HG02981 (cell line): ENCODE measurements around the gene FGGY.
"Not testable (repeated sequence)": the region's sequence is repeated elsewhere in the genome, so short reads cannot be mapped to it uniquely, and the experiment has no call there.

Source experiments
- ATAC-seq: cut with Tn5 transposase; IDR thresholded peaks from one replicate; pipeline ENCODE4 v1.9.1; 2021; ENCODE audit warnings: mild to moderate bottlenecking, moderate library complexity; ENCODE audit not compliant: unreplicated experiment

FGGY gene

DNA sequence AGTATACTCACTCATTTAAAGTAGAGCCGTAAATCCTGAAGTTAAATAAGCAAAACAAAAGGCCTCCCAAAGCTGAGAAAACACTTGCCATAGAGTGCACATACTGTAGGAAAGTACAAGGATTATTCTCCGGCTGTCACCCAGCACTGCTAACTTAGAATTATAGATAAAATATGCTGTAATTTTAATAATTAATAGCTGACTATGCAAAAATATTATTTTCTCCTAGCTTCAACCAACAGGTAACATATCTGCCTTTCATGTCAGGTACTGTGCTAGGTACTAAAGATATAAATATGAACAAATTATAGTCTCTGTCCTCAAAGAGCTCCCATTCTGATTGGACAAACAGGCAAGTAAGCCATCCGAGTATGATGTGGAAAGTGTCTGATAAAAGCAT is 233.2 kb downstream of the FGGY start:
- no peak for ATAC-seq

DNA sequence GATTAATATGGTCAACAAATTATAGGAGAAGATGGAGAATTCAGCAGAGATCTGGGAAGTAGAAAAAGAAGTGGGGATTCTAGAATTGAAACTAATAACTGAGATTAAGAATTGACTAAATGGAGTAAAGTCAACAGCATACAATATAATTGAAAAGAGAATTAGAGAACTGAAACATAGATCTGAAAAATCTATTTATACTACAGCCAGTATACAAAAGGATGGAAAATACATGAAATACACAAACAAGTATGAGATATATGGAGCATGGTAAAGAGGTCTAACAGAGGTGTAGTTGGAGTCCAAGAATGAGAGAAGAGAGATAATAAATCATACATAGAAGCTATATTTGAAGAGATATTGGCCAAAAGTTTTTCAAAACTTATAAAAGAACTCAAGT is 235.2 kb downstream of the FGGY start:
- ATAC-seq, result no peak

DNA sequence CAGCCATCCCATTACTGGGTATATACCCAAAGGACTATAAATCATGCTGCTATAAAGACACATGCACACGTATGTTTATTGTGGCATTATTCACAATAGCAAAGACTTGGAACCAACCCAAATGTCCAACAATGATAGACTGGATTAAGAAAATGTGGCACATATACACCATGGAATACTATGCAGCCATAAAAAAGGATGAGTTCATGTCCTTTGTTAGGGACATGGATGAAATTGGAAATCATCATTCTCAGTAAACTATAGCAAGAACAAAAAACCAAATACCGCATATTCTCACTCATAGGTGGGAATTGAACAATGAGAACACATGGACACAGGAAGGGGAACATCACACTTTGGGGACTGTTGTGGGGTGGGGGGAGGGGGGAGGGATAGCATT is 241.6 kb downstream of the FGGY start:
- not testable (repeated sequence) for ATAC-seq

DNA sequence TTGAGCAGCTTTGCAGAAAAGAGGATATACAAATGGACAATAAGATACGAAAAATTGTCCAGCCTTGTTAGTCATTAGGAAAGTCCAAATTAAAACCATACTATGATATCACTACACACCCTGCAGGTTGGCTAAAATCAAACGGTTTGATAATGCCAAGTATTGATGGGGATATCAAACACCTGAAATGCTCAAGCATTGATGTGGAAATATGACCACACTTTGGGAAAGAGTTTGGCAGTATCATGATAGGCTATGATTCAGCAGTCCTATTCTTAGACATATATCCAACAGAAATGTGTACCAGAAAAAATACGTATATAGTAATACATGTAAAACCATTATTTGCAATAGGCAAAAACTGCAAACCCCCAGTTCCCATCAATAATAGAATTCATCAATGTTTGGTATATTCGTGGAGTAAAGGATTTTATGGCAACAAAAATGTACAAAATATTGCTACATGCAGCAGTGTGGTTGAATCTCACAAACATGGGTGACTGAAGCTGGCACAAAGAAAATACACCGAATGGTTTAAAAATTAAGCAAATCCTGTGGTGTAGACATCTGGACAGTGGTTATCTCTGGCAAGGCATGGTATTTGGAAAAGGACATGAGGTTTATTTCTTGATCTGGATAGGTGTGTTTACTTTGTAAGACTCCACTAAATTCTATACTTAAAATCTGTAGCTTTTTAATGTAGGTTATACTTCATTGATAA is 243.2 kb downstream of the FGGY start:
- no peak for ATAC-seq

DNA sequence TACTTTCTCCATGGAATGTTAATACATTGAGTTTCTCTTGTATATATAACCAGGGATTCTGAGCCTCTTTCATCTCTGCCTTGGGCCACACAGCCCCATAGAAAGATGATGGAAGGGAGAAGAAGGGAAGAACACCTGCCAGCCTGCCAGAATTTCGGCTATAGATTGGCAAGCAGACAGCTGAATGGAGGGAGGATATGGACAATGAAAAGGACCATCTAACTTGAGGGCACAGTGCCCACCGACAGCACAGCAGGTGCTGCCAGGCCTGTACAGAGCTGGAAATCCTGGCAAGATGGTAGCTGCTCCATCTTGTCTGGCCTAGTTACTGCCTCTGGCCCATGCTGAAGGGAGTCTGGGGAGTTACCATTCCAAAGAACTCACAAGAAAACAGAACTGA is 244.3 kb downstream of the FGGY start:
- ATAC-seq, result no peak

DNA sequence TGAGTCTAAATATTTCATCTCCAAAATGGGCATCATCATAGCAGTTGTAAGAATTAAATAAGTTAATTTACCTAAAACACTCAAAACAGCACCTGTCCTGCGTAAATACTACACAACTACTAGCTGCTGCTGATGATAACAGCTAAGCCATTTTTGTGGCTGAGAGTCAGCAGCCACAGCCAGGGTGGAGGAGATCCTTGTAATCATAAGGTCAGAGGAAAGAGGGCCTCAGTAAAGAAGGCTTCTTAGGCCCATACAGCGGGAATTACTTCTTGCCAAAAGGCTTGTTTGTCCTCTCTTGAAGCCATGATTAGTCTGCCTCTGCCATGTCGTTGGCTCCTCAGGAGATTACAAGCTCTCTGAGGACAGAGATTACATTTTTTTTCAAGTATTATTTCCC is 245.0 kb downstream of the FGGY start:
- ATAC-seq, result no peak

DNA sequence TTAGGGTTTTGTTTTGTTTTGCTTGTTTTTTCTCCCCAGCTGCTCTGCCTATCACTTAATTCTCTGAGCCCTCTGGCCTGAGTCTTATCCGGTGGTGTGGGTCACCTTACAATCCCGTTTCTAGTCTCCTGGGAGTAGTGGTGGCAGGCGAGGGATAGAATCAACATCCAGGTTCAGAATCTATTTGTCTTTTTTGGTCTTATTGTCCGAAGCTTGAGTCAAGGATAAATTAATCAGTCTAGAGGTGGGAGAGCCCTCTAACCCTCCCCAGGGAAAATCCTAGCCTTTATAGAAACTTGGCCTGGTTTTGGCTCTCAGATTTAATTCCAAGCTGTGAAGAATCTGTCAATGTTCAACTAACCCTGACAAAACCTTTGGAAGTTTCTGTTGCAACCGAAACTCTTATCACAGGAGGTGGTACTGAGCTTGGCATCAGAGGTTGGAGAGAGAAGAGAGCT is 246.3 kb downstream of the FGGY start:
- no peak for ATAC-seq

DNA sequence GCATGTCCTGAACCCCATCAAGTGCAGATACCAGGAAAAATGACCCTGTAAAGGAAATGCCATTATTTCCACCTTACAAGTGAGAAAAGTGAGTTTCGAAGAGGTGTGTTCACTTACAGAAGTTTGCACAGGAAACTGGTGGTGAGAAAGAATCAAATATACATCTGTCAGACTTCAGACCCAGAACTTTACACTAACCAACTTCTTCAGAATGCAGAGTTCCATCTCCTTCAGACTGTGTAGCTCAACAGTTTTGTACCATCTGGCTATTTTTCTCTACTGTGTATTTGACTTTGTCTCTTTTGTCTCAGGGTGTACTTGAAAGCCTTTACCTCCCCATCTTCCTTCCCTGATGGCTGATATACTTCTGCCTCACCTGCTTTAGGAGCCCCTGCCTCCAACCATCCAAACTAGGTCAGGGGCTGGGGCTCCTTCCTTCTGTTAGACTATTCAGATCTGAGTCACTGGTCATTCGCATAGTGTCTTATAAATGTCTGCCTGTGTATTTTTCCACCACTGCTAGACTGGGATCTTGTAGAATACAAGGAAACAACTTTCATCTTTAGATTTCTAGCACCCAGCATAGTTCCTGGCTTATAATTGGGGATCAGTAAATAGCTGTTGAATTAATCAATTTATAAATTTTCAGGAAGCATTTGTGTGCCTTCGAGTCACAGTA is 247.9 kb downstream of the FGGY start:
- no peak for ATAC-seq

DNA sequence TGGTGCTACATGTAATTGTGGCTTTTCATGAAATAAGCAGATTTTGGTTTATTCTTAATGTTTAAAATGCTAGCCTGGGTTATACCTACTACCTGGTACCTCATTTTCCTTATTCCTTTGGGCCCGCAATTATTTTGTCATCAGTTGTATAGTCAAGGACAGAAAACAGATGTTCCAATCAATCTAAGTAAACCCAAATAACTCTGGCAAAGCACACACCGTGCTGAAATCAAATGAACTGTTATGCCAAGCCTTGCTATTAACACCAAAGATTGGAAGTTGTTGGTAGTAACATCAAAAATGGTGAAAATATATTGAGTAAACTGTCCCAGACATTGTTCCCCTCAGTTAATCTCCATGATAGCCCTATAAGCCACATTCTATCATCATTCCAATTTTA is 248.9 kb downstream of the FGGY start:
- ATAC-seq, result no peak

DNA sequence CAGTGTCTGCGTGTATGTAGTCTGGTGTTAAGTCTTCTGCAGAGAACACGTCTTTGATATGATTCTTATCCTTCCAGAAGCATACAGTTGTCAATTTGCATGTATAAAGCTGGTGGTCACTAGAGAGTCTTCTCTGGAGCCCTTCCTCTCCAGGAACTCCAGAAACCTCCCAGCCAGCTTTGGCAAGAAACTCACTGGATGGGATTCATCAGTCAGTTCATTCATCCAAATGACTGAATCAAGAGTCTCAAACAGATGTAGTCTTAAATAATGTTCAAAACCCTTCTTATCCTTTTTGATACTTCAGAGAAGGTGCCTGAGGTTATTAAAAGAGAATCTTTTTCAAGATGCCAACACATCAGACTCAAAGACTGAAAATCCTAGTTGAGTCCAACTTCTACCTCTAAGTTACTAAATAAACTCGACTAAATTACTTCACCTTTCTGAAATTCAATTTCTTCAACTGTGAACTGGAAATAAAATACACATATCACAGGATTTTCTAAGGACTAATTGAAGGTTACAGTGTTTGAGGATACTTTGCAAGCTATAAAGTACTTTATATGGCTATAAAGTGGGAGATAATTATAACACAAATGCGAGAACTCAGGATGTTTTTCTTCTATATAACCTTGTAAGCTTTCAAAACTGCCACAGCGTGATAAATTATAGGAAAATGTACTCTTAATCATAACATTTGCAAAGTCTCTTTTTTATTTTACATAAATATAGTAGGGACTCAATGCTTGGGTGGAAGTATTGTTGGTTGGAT is 252.4 kb downstream of the FGGY start:
- ATAC-seq, result no peak

DNA sequence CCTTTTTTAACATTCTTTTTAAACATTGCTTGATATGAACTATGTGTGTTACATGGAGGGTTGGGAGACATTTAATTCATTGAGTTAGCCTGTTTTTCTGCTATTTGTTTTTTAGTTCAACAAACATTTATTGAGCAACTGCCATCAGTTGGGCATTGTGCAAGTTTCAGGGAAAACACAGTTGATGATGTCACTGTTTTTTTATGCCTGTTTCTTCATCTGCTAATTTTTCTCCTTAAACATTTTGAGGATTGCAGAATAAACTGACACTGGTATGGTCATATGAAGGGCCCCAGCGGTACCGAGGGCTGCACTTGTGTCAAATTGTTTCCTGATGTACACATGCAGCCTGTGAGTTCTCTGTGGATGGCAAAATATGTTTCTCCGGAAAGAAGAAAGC is 253.0 kb downstream of the FGGY start:
- ATAC-seq, result no peak

DNA sequence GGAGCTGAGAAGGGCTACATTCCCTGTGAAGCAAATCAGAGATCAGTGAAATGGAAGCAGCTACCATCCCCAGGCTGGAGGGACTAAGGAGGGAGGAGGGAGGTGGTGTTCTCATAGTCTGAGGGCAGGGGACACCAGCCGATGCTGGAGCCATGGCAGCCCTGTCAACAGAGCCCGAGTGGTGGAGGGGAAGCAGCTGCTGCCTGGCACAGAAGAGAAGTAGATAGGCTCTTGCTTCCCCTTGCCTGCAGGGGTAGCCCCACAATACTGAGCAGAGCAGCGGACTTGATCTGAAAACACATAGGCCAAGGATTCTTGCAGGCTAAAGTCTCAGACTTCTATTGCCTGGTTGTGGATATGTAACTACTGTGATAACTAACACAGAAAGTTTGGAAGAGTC is 255.1 kb downstream of the FGGY start:
- no peak for ATAC-seq

DNA sequence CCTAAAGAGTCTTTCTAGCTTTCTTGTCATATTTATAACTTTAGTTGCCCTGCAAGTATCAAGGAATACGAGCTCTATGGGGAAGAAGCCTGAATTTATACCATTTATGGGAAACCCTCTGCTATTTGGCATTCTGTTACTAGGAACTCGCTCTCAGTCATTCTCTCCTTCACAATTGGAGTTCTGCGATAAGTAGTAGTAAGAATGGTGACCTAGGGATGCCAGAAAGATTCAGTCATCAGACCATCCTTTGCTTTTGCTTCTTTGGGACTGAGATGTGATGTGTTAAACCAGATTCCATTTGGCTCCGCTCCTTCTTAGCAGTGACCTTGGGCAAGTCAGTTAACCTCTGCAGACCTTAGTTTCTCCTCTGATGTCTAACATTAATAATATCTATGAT is 256.5 kb downstream of the FGGY start:
- no peak for ATAC-seq

DNA sequence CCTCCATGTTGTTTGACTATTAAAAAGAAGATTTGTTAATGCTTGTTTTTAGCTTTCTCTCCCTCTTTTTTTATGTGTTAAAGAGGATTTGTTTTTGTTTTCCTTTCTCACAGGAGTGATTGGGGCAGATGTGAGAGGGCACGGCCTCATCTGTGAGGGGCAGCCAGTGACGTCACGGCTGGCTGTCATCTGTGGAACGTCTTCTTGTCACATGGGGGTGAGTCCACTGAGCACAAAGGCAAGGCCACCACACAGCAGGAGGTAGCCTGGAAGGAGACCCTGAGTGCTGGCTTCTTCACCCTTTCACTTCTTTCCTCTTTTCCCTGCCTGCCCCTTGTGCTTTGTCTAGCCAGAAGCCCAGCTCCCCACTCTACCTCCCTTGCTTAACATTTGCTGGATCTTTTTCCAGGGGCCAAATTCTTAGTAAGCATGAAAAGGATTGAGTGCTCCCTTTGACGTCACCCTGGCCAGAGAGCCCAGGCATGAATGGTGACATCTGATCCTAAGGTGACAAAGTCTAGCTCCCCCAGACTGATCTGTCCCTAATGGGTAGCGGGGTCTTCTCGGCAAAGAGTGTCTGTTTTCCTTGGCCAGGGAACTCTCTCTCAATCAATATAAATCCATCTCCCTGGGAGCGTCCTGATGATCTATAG is 257.2 kb downstream of the FGGY start:
- no peak for ATAC-seq

DNA sequence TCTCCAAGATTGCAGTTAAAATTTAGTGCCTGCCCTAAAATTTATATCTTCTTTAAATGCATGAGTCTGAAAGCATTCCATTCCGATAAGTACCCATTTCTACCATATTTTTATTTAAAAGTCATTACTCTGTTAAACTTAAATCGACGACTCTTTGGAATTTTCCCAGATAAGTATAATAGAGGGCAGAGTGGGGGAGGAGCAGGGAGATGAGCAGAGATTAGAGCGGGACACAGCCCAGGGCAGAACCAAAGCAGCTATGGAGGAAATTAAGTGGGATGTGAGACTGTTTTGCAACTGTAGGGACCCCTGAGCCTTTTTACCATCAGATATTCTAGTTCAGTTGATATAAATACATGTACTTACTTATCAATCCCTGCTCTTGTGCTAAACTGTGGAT is 257.9 kb downstream of the FGGY start:
- ATAC-seq, result no peak

DNA sequence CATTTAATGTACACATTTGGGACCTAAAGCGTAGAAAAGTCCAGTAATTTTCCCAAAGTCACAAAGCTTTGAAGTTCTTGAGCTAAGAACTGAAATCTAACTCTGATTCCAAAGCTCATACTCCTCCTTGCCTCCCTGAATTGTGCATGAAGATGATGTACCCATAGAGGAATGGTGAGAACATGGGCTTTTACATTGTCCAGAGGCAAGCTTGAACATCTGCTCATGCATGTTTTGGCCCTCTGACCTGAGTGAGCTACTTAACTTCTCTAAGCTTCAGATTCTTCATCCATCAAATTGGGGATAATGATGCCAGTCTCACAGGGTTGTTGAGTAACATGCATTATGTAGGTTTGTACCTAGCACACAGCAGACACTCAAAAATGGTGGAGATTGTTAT is 259.5 kb downstream of the FGGY start:
- no peak for ATAC-seq

DNA sequence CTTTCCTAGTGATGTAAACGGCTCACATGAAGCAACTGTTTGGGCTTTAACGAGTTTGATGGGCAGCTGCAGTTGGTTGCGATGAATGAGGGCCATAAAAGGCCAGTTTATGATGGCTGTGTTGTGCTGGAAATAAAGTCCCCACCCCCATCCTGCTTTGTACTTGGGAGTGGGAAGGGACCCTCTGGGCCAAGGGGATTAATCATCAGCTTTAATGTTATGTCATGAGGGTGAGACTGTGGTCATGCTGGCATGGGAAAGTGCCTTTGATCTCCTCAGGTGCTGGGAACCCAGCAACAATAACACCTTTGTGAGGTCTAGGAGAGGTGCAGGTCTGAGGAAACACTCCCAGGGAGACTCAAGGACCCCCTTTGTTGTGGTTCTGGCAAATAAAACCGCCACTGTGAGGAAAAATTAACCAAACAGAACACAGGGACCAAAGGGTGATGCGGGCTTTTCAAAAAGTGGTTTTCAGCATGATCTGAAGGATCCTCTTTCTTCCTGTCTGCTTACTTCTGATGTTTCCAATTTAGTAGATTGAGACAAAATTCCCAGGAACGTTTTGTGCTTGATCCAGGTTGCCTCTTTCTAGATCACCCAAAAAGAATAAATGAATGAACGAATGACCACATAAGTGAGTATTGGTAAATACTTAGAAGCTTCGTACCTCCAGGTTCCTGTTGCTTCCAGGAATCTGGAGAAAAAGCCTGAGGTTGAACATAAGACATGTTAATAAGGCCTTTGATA is 260.1 kb downstream of the FGGY start:
- no peak for ATAC-seq

DNA sequence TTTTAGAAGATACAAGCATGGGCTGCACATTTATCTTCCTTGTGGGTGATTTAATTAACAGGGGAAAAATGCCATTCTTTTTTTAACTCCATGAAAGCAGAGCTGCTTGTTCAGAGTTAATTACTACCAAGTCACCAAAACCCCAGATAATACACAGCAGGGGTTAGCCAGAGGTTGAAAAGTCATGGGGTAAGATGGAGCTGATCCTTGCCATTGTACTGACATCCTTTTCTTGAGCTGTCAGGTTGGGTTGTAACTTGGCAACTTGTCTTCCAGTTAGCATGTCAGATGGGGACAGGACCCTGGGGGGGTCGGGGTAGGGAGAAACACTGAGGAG is 260.6 kb downstream of the FGGY start:
- ATAC-seq, result no peak

DNA sequence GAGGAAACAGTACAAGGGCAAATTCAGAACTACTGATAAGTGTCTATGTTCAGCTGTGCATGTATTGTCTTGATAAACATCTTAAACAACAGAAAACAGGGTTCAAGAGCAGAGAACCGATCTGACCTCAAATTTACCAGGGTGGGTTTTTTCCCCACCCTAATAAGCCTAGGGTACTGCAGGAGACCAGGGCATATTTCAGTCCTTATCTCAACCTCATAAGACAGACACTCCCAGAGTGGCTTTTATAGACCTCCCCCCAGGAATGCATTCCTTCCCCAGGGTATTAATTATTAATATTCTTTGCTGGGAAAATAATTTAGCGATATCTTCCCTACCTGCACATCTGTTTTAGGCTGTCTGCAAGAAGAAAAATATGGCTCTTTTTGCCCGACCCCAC is 261.7 kb downstream of the FGGY start:
- ATAC-seq, result not testable (repeated sequence)

DNA sequence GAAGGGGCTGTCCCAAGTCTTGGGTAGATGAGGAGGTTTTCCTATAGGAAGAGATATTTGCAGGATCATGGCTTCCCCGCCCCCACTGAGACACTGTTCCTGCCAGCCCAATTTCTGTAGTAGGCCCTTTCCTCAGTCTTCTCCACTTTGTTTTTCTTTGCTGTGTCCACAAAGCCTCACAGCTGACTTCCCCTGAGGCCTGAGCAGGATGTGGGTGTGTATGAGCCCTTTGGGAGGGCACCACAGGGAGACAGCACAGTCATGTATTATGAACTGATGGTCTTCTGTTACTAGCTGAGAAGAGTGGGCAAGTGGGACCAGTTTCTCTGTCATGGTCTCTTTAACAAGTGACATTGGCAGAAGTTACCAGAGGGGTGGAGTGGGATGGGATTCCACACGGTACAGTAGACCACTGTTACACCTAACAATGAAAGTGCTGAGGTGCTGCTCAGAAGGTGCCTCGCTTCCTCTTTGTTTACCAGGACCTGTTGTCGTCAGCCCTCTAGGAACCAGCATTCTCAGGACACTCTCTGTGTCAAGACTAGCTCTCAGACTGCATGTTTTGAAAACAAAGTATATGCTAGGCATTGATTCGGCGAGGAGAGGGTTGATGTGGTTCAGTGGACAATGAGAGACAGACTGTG is 264.0 kb downstream of the FGGY start:
- peak; percentile 88 for ATAC-seq
